K562 (cell line): ENCODE measurements around the gene TTC23L. TPM values are rescaled to one million over a fixed set of nuclear protein-coding genes. Genes with fewer than 3 reads are reported as not detected.

ENCODE experiments used
- ARID2 ChIP-seq: fragments of 450-650 bp; IDR thresholded peaks from 2 replicates; pipeline ENCODE4 v1.6.1; 2017; ENCODE audit warnings: antibody characterized with exemption, mild to moderate bottlenecking
- ESRRA ChIP-seq: fragments of 450-650 bp; IDR thresholded peaks from 2 replicates; pipeline ENCODE4 v1.6.1; 2014; ENCODE audit warnings: low read depth, mild to moderate bottlenecking, moderate library complexity, borderline replicate concordance
- KDM5B ChIP-seq: fragments of 200-600 bp; sonication (generic); IDR thresholded peaks from 2 replicates; pipeline ENCODE4 v1.6.1; 2012; ENCODE audit warnings: low read depth, mild to moderate bottlenecking, moderate library complexity, low read length, control low read depth, inconsistent platforms; ENCODE audit not compliant: insufficient replicate concordance
- KLF13 ChIP-seq: fragments of 450-650 bp; IDR thresholded peaks from 2 replicates; pipeline ENCODE4 v1.6.1; 2016; ENCODE audit warnings: missing genetic modification characterization, low read depth, mild to moderate bottlenecking, missing compliant biosample characterization, moderate library complexity, borderline replicate concordance
- NEUROD1 ChIP-seq: fragments of 150-350 bp; IDR thresholded peaks from 2 replicates; pipeline ENCODE4 v1.6.1; 2014; ENCODE audit warnings: borderline replicate concordance, low read length, low read depth; ENCODE audit not compliant: partially characterized antibody
- PHF20 ChIP-seq: fragments of 450-650 bp; IDR thresholded peaks from 2 replicates; pipeline ENCODE4 v1.6.1; 2018; ENCODE audit not compliant: partially characterized antibody
- POLR2A ChIP-seq: fragments of 450-650 bp; conservative IDR thresholded peaks from 2 replicates; pipeline ENCODE4 v1.6.1; 2016
- PTRF ChIP-seq: fragments of 450-650 bp; IDR thresholded peaks from 2 replicates; pipeline ENCODE4 v1.6.1; 2016; ENCODE audit warnings: mild to moderate bottlenecking, missing genetic modification characterization, missing compliant biosample characterization
- SIN3B ChIP-seq: fragments of 450-650 bp; IDR thresholded peaks from 2 replicates; pipeline ENCODE4 v1.6.1; 2017; ENCODE audit warnings: low read depth, mild to moderate bottlenecking, moderate library complexity
- TCF7L2 ChIP-seq: fragments of 150-350 bp; IDR thresholded peaks from 2 replicates; pipeline ENCODE4 v1.6.1; 2016; ENCODE audit warnings: low read depth, mild to moderate bottlenecking, low read length, moderate library complexity
- TCFL5 ChIP-seq: fragments of 250-450 bp; sonication (Bioruptor Pico); conservative IDR thresholded peaks from 2 replicates; pipeline ENCODE4 v1.6.1; 2021; ENCODE audit warnings: mild to moderate bottlenecking, moderate library complexity, matching md5 sums
- TSC22D4 ChIP-seq: fragments of 450-650 bp; IDR thresholded peaks from 2 replicates; pipeline ENCODE4 v1.6.1; 2016; ENCODE audit warnings: missing genetic modification characterization, missing biosample characterization, control low read depth
- YBX1 ChIP-seq: fragments of 450-650 bp; IDR thresholded peaks from 2 replicates; pipeline ENCODE4 v1.7.1; 2016; ENCODE audit warnings: mild to moderate bottlenecking
- ZBTB1 ChIP-seq: sonication (generic); formaldehyde crosslinking; IDR thresholded peaks from 2 replicates; pipeline ENCODE4 v1.8.1; 2023; ENCODE audit warnings: missing genetic modification reagents, low read depth, mild to moderate bottlenecking, borderline replicate concordance
- ZNF24 ChIP-seq: fragments of 450-650 bp; IDR thresholded peaks from 2 replicates; pipeline ENCODE4 v1.6.1; 2016
- polyA plus RNA-seq, 8 experiments: library from polyadenylated mRNA; depleted of rRNA in 4 of 8; stranded (reverse) in 5 of 8; unstranded in 3 of 8; fragments of >200 nt; fragmentation: Nextera tagmentation in 2 of 8; fragmentation: Illumina TruSeq in 1 of 8; extraction: Ambion mirVana in 2 of 8; extraction: Trizol in 1 of 8; gene quantifications; 2 replicates each; pipeline versions ENCODE4 v1.2.1 to v1.2.3, GENCODE V29; 2011 to 2014; ENCODE audit warnings: inconsistent platforms in 1 of 8, missing spikeins in 1 of 8
- total RNA-seq, 7 experiments: library from RNA; depleted of rRNA in 6 of 7; stranded (reverse); fragments of >200 nt in 6 of 7; fragmentation: Illumina TruSeq in 2 of 7; extraction: Trizol in 2 of 7; gene quantifications; 2 replicates each; pipeline versions ENCODE4 v1.2.1 to v1.2.3, GENCODE V29; 2011 to 2021; ENCODE audit warnings: low replicate concordance in 1 of 7
- TF ChIP-seq, protein P1 (sequence below): fragments of 450-650 bp; IDR thresholded peaks from 2 replicates; pipeline ENCODE4 v1.6.1; 2016; ENCODE audit warnings: low read depth
- TF ChIP-seq, protein P2 (sequence below): fragments of 450-650 bp; IDR thresholded peaks from 2 replicates; pipeline ENCODE4 v1.6.1; 2016; ENCODE audit warnings: antibody characterized with exemption
- TF ChIP-seq, protein P3 (sequence below): fragments of 200-800 bp; sonication (Bioruptor generic); IDR thresholded peaks from 2 replicates; pipeline ENCODE4 v1.6.1; 2017; ENCODE audit warnings: missing genetic modification characterization, missing compliant biosample characterization

Gene TTC23L
- total and polyA plus RNA-seq, 9 of the 15 experiments (the other 6 are each of a cell fraction or from before 2014, with no cell fraction given) = 0.03 to 0.32 (median 0.14) TPM; not detected in 2

DNA sequence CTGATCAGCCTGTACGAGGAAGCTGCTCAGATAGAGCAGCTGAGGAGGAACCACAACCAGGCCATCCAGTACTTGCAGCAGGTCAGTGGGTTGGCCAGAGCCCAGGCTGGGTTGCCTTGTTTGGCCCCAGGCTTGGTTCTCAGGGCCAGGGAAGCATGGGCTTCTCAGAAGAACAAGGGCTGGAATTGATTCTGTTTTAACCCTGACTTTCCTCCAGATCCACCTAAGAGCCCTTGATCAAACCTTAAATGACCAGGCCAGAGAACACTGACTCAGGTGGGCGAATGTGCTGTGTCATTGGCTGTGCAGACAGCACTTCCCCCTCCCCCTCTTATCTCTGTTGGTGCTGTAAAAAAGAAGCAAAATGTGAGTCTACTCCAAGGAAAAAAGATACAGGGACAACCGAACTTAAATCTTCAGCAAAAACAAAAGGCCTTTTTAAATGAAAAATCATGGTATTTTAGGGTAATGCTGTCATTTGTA lies 28.1 kb downstream of the TTC23L start (continued):
- TF ChIP-seq SIN3B (no peak), TSC22D4 (tag) (no peak), POLR2A (peak; percentile 64), PHF20 (no peak), PTRF (no peak; the same call in 1 of the 2 replicates), TCFL5 (CRISPR knock-in tag) (no peak), ARID2 (peak; percentile 47; the same call in 1 of the 2 replicates), ZNF24 (no peak), KDM5B (no peak), ZBTB1 (CRISPR knock-in tag) (no peak), YBX1 (no peak), ESRRA (peak; percentile 35), NEUROD1 (no peak), TCF7L2 (no peak), KLF13 (tag) (no peak)
- TF ChIP-seq, protein P1, sequence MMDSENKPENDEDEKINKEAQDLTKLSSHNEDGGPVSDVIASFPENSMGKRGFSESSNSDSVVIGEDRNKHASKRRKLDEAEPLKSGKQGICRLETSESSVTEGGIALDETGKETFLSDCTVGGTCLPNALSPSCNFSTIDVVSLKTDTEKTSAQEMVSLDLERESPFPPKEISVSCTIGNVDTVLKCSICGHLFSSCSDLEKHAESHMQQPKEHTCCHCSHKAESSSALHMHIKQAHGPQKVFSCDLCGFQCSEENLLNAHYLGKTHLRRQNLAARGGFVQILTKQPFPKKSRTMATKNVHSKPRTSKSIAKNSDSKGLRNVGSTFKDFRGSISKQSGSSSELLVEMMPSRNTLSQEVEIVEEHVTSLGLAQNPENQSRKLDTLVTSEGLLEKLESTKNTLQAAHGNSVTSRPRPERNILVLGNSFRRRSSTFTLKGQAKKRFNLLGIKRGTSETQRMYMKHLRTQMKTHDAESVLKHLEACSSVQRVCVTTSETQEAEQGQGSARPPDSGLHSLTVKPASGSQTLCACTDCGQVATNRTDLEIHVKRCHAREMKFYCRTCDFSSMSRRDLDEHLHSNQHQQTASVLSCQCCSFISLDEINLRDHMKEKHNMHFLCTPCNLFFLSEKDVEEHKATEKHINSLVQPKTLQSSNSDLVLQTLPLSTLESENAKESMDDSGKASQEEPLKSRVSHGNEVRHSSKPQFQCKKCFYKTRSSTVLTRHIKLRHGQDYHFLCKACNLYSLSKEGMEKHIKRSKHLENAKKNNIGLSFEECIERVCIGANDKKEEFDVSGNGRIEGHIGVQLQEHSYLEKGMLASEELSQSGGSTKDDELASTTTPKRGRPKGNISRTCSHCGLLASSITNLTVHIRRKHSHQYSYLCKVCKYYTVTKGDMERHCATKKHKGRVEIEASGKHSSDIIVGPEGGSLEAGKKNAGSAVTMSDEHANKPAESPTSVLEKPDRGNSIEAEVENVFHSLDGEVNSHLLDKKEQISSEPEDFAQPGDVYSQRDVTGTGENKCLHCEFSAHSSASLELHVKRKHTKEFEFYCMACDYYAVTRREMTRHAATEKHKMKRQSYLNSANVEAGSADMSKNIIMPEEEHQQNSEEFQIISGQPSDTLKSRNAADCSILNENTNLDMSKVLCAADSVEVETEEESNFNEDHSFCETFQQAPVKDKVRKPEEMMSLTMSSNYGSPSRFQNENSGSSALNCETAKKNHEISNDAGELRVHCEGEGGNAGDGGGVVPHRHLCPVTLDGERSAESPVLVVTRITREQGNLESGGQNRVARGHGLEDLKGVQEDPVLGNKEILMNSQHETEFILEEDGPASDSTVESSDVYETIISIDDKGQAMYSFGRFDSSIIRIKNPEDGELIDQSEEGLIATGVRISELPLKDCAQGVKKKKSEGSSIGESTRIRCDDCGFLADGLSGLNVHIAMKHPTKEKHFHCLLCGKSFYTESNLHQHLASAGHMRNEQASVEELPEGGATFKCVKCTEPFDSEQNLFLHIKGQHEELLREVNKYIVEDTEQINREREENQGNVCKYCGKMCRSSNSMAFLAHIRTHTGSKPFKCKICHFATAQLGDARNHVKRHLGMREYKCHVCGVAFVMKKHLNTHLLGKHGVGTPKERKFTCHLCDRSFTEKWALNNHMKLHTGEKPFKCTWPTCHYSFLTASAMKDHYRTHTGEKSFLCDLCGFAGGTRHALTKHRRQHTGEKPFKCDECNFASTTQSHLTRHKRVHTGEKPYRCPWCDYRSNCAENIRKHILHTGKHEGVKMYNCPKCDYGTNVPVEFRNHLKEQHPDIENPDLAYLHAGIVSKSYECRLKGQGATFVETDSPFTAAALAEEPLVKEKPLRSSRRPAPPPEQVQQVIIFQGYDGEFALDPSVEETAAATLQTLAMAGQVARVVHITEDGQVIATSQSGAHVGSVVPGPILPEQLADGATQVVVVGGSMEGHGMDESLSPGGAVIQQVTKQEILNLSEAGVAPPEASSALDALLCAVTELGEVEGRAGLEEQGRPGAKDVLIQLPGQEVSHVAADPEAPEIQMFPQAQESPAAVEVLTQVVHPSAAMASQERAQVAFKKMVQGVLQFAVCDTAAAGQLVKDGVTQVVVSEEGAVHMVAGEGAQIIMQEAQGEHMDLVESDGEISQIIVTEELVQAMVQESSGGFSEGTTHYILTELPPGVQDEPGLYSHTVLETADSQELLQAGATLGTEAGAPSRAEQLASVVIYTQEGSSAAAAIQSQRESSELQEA = no peak
- TF ChIP-seq, protein P2, sequence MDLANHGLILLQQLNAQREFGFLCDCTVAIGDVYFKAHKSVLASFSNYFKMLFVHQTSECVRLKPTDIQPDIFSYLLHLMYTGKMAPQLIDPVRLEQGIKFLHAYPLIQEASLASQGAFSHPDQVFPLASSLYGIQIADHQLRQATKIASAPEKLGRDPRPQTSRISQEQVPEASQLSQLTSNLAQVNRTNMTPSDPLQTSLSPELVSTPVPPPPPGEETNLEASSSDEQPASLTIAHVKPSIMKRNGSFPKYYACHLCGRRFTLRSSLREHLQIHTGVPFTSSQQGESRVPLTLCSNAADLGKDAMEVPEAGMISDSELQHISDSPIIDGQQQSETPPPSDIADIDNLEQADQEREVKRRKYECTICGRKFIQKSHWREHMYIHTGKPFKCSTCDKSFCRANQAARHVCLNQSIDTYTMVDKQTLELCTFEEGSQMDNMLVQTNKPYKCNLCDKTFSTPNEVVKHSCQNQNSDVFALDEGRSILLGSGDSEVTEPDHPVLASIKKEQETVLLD = no peak; the same call in 1 of the 2 replicates
- TF ChIP-seq, protein P3, sequence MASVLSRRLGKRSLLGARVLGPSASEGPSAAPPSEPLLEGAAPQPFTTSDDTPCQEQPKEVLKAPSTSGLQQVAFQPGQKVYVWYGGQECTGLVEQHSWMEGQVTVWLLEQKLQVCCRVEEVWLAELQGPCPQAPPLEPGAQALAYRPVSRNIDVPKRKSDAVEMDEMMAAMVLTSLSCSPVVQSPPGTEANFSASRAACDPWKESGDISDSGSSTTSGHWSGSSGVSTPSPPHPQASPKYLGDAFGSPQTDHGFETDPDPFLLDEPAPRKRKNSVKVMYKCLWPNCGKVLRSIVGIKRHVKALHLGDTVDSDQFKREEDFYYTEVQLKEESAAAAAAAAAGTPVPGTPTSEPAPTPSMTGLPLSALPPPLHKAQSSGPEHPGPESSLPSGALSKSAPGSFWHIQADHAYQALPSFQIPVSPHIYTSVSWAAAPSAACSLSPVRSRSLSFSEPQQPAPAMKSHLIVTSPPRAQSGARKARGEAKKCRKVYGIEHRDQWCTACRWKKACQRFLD (CRISPR knock-in tag) = no peak; the same call in 1 of the 2 replicates
